UCSD-AML1 (cell line): Measurements from ENCODE around the gene TMEM141.
"Not testable (repeated sequence)": the region's sequence is repeated elsewhere in the genome, so short reads cannot be mapped to it uniquely, and the experiment has no call there.

ENCODE experiments used
- DNase-seq: peaks from one replicate; lab custom pipeline; 2025; ENCODE audit not compliant: unreplicated experiment; lab: John Stamatoyannopoulos, UW

The TMEM141 gene

GRCh38 chr9:136794281-136794999, 3.3 kb downstream of the TMEM141 start:
- no peak for DNase-seq

DNA sequence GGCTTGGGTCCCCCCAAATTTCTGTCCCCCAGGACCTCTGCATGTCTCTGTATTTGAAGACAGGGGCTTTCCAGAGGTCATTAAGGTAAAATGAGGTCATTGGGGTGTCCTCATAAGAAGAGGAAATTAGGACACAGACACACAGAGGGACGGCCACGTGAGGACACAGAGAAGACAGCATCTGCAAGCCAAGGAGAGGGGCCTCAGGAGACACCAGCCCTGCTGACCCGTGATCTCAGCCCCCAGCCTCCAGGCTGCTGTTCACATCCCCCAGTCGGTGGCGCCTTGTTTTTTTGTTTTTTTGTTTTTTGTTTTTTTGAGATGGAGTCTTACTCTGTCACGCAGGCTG, 3.8 kb downstream of the TMEM141 start:
- no peak for DNase-seq

DNA sequence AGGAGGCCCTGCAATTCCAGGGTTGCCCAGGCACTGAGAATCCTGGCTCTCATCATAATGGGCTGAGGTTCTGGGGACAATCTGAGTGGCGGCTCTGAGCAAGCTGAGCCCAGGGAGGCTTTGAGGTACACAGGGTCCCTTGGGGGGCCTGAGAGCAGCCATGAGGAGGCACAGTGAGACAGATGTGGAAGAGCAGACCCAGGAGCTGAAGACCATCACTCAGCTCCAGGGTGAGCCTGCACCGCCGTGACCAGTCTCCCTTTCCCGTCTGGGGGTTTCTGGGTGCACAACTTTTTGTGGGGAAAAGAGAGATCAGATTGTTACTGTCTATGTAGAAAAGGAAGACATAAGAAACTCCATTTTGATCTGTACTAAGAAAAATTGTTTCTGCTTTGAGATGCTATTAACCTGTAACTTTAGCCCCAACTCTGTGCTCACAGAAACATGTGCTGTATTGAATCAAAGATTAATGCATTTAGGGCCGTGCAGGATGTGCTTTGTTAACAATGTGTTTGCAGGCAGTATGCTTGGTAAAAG, 5.2 kb downstream of the TMEM141 start, which contains the start of gene CCDC183:
Gene CCDC183 (plus strand): TSS at position 101 of the 537 bp plus-strand sequence. CDS start 60 bp downstream, at position 161.
- DNase-seq, result no peak

GRCh38 chr9:136796775-136797347, 5.7 kb downstream of the TMEM141 start:
- DNase-seq, result not testable (repeated sequence)

DNA sequence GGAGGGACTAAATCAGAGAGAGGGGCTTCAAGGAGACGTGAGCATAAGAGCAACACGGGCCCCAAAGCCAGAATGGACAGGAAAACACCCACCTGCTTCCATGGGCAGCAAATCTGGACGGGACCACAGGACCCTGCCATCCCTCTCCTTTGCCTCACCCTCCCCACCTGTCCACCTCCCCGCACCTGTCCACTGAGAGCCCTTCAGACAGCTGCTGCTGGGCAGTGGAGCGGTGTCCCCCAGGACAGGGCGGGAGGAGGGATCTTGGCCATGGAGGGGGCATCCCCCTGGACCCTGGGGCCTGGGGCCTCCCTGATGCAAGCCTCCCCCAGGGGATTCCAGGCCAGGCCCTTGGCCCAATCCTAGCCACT, 7.5 kb downstream of the TMEM141 start:
- DNase-seq, result no peak

- DNase-seq, result no peak
Measured at GRCh38 chr9:136799079-136799853, 8.1 kb downstream of the TMEM141 start.

DNA sequence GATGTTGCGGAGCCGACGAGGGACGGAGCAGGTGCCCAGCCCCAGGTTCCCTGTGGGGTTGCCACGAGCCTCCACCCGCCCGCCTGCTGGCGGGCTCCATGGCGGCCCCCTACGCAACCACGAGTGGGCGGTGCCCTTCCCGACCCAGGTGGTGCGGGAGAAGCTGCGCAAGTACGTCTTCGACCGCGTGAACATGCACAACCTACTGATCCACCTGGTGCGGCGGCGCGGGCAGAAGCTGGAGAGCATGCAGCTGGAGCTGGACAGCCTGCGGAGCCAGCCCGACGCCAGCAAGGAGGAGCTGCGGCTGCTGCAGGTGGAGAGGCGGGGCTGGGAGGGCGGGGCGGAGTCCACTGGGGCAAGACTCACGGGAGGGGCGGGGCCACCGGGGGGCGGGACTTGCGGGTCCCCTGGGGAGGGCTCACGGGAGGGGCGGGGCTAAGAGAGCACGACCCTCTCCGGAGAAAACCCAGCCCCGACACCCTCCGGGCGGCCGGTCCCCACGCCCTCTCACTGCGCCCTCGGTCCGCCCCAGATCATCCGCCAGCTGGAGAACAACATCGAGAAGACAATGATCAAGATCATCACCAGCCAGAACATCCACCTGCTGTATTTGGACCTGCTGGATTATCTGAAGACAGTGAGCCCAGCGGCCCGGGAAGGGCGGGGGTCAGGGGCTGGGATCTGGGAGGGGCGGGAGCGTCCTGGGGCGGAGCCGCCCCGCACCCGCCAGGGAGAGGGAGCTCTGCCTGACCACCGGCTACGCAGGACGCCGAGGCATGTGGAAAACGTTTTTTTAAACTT, 8.9 kb downstream of the TMEM141 start:
- peak; percentile 83 for DNase-seq

DNA sequence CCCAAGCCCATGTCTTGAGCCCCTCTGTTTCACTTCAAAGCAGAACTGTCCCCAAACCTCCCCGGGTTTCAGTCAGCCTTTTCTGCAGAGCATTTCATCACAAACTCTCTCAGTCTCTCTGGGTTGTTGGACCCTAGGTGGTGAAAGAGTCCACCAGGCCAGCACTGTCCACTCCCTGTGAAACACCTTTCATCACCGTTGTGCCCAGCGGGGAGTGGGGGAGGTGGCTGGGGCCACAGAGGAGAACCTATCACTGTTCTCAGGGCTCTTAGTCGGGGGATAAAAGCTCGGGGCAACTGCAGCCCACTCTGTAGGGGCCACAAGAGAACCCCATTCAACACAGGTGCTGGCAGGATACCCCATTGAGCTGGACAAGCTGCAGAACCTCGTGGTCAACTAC, 11.2 kb downstream of the TMEM141 start:
- no peak for DNase-seq

GRCh38 chr9:136803009-136803550, 11.9 kb downstream of the TMEM141 start:
- not testable (repeated sequence) for DNase-seq

DNA sequence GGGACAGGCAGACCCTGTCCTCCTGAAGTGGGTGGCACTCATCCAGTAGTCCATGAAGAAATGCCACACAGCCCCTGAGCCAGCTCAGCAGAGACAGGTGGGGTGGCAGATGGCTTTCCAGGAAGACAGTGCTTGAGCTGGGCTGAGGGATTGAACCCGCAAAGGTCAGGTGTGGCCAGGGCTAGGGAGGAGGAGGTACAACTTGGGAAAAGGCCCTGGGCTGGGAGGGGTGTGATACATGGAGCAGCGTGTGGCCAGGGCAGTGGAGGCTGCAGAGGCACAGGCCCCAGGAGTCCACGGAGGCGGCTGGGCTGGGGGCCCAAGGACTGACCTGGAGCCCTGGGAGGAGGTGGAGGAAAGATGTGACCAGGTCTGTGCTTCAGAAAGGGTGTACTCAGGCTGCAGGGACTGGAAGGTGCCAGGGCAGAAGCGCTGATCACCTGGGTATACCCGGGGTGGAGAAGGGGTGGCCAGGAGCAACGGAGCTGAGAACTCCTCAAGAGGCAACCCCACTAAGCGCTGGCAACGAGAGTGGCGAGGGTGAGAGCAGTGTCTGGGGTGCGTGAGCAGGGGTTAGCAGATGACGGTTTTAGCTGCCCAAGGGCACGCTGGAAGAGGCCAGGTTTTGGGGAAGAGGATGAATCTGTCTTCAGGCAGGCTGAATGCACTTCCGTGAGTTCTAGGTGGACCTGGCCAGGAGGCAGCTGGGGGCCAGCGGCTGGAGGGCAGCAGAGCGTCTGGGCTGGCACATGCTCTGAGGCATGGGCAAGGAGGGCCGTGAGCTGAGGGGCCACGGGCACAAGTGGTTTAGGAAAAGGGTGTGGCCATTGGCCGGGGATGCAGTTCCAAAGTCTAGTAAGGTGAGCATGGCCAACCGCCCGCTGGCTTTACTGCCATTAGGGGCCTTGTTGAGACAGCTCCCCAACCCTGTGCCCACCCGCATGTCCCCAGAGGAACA, 12.7 kb downstream of the TMEM141 start:
- no peak for DNase-seq

GRCh38 chr9:136804509-136805206, 13.5 kb downstream of the TMEM141 start:
- no peak for DNase-seq

DNA sequence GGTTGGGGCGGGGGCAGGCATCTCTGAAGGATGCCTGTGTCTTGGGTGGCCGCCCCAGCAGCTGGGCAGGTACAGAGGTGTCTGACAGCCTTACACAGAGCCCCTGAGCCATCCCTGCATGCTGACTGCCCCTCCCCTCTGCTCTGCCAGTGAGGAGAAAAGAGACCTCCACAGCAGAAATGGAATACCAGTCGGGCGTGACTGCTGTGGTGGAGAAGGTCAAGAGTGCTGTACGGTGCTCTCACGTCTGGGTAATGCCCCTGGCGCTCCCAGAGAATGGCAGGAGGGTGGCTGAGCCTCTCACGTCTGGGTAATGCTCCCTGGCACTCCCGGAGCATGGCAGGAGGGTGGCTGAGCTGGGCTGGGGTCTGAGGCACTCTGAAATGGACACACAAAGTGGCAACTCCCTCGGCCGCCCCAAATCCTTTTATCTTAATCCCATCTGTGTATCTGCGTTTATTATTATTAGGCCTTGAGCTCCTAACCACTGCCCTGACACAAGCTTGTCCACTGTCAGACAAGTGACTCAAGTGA, 14.1 kb downstream of the TMEM141 start:
- no peak for DNase-seq

- no peak for DNase-seq
Measured at GRCh38 chr9:136806067-136806466, 14.9 kb downstream of the TMEM141 start.

- no peak for DNase-seq
Measured at GRCh38 chr9:136806631-136807201, 15.6 kb downstream of the TMEM141 start.

- DNase-seq, result peak; percentile 85
Measured at GRCh38 chr9:136807281-136808074, 16.3 kb downstream of the TMEM141 start, which contains the start of gene RABL6. RABL6 (plus strand) TSS chr9:136807948; CDS start chr9:136808197, 249 bp downstream.

GRCh38 chr9:136808075-136808805, 17.1 kb downstream of the TMEM141 start:
- DNase-seq, result peak; percentile 43

- no peak for DNase-seq
Measured at GRCh38 chr9:136808806-136809158, 17.6 kb downstream of the TMEM141 start.
